Activated CD4-positive, alpha-beta T cell treated with anti-CD3 and anti-CD28 coated beads, Interleukin-2, Interleukin-6, amounts not matched to agents 100 ng/mL and 50 ng/mL, durations not matched to agents 16 hours and 8 hours (primary cell): Measurements from ENCODE around the gene TOX2.

Experiments
- DNase-seq: peaks from one replicate; pipeline ENCODE4 v3.0.0-alpha.2; 2020

TOX2 gene

GRCh38 chr20:43981540-43981939 lies 66.9 kb downstream of the TOX2 start:
- no peak for DNase-seq

GRCh38 chr20:43982016-43982415 lies 67.4 kb downstream of the TOX2 start:
- DNase-seq: no peak

GRCh38 chr20:43982886-43983285 lies 68.2 kb downstream of the TOX2 start:
- DNase-seq: no peak

GRCh38 chr20:43983359-43983758 lies 68.7 kb downstream of the TOX2 start:
- peak; percentile 72 for DNase-seq

- no peak for DNase-seq
Observed at GRCh38 chr20:43983904-43984361, 69.3 kb downstream of the TOX2 start.

GRCh38 chr20:43984587-43984986 lies 69.9 kb downstream of the TOX2 start:
- no peak for DNase-seq

- DNase-seq: no peak
Observed at GRCh38 chr20:43985121-43985520, 70.5 kb downstream of the TOX2 start.

GRCh38 chr20:43985608-43986316 lies 71.1 kb downstream of the TOX2 start:
- DNase-seq: no peak

- no peak for DNase-seq
Observed at GRCh38 chr20:43987018-43987417, 72.4 kb downstream of the TOX2 start.

- no peak for DNase-seq
Observed at GRCh38 chr20:43987531-43987930, 72.9 kb downstream of the TOX2 start.

GRCh38 chr20:43988451-43988850 lies 73.8 kb downstream of the TOX2 start:
- no peak for DNase-seq

GRCh38 chr20:43988867-43989266 lies 74.2 kb downstream of the TOX2 start:
- DNase-seq: no peak

- DNase-seq: no peak
Observed at GRCh38 chr20:43991261-43991660, 76.6 kb downstream of the TOX2 start.

GRCh38 chr20:43991982-43992381 lies 77.3 kb downstream of the TOX2 start:
- no peak for DNase-seq

GRCh38 chr20:43992885-43993284 lies 78.2 kb downstream of the TOX2 start:
- no peak for DNase-seq

GRCh38 chr20:43993560-43993959 lies 78.9 kb downstream of the TOX2 start:
- DNase-seq: no peak

GRCh38 chr20:43994486-43995100 lies 79.9 kb downstream of the TOX2 start:
- no peak for DNase-seq

- no peak for DNase-seq
Observed at GRCh38 chr20:43995645-43996044, 81.0 kb downstream of the TOX2 start.

- no peak for DNase-seq
Observed at GRCh38 chr20:43996240-43996930, 81.7 kb downstream of the TOX2 start.

- DNase-seq: no peak
Observed at GRCh38 chr20:43999848-44000247, 85.2 kb downstream of the TOX2 start.

GRCh38 chr20:44001667-44002596 lies 87.3 kb downstream of the TOX2 start:
- peak; percentile 50 for DNase-seq

GRCh38 chr20:44002861-44003260 lies 88.2 kb downstream of the TOX2 start:
- no peak for DNase-seq

- DNase-seq: no peak
Observed at GRCh38 chr20:44003609-44004008, 89.0 kb downstream of the TOX2 start.
